ENCODE measurements around the gene GID4.

GID4 gene

GRCh38 chr17:18016426-18016825, 22.8 kb upstream of the GID4 start:
- Histone ChIP-seq H3K27ac (ENCODE audit: low read length) (no peak overlapping the region), H3K4me1 (ENCODE audit: control insufficient read depth, insufficient read depth, low read length) (peaks cover 4% of the 10 kb centered on the region), H3K36me3 (ENCODE audit: control insufficient read depth in 2 of 2, insufficient read depth in 2 of 2, low read length in 2 of 2) (peaks cover 7 to 17% of the 10 kb centered on the region in 2 donors), H3K9ac (ENCODE audit: low read length in 2 of 2) (no peak overlapping the region), H3K4me3 (ENCODE audit: low read length in 2 of 2) (no peak overlapping the region), H3K9me3 (ENCODE audit: control insufficient read depth in 2 of 2, low read length in 2 of 2) (no peaks in the 10 kb centered on the region), H3K27me3 (ENCODE audit: control insufficient read depth in 1 of 2, insufficient read depth in 2 of 2, low read length in 2 of 2) (no peaks in the 10 kb centered on the region)

- Histone ChIP-seq H3K9ac (ENCODE audit: low read length in 2 of 2) (no peak overlapping the region), H3K4me3 (ENCODE audit: low read length in 2 of 2) (no peak overlapping the region), H3K9me3 (ENCODE audit: control insufficient read depth in 2 of 2, low read length in 2 of 2) (no peaks in the 10 kb centered on the region), H3K36me3 (ENCODE audit: control insufficient read depth in 2 of 2, insufficient read depth in 2 of 2, low read length in 2 of 2) (peaks cover 6 to 22% of the 10 kb centered on the region in 2 donors), H3K27ac (ENCODE audit: low read length) (no peak overlapping the region), H3K27me3 (ENCODE audit: control insufficient read depth in 1 of 2, insufficient read depth in 2 of 2, low read length in 2 of 2) (no peaks in the 10 kb centered on the region), H3K4me1 (ENCODE audit: control insufficient read depth, insufficient read depth, low read length) (peaks cover 4% of the 10 kb centered on the region)
Observed at GRCh38 chr17:18017958-18018357, 21.2 kb upstream of the GID4 start.

- H3K36me3 ChIP-seq (ENCODE audit: control insufficient read depth in 2 of 2, insufficient read depth in 2 of 2, low read length in 2 of 2), result peaks cover 6 to 22% of the 10 kb centered on the region in 2 donors
- no peak overlapping the region for H3K27ac ChIP-seq (ENCODE audit: low read length)
- H3K4me1 ChIP-seq (ENCODE audit: control insufficient read depth, insufficient read depth, low read length), result peaks cover 4% of the 10 kb centered on the region
- H3K27me3 ChIP-seq (ENCODE audit: control insufficient read depth in 1 of 2, insufficient read depth in 2 of 2, low read length in 2 of 2), result no peaks in the 10 kb centered on the region
- no peak overlapping the region for H3K9ac ChIP-seq (ENCODE audit: low read length in 2 of 2)
- no peaks in the 10 kb centered on the region for H3K9me3 ChIP-seq (ENCODE audit: control insufficient read depth in 2 of 2, low read length in 2 of 2)
- no peak overlapping the region for H3K4me3 ChIP-seq (ENCODE audit: low read length in 2 of 2)
Observed at GRCh38 chr17:18018411-18018921, 20.7 kb upstream of the GID4 start.

GRCh38 chr17:18019838-18020154, 19.4 kb upstream of the GID4 start:
- H3K4me3 ChIP-seq (ENCODE audit: low read length in 2 of 2), result no peak overlapping the region

GRCh38 chr17:18020971-18021370, 18.2 kb upstream of the GID4 start:
- no peak overlapping the region for H3K4me3 ChIP-seq (ENCODE audit: low read length in 2 of 2)
- H3K36me3 ChIP-seq (ENCODE audit: control insufficient read depth in 2 of 2, insufficient read depth in 2 of 2, low read length in 2 of 2), result peaks cover 11 to 25% of the 10 kb centered on the region in 2 donors
- H3K9me3 ChIP-seq (ENCODE audit: control insufficient read depth in 2 of 2, low read length in 2 of 2), result no peaks in the 10 kb centered on the region
- H3K4me1 ChIP-seq (ENCODE audit: control insufficient read depth, insufficient read depth, low read length), result peaks cover 4% of the 10 kb centered on the region
- H3K9ac ChIP-seq (ENCODE audit: low read length in 2 of 2), result no peak overlapping the region
- no peak overlapping the region for H3K27ac ChIP-seq (ENCODE audit: low read length)
- no peaks in the 10 kb centered on the region for H3K27me3 ChIP-seq (ENCODE audit: control insufficient read depth in 1 of 2, insufficient read depth in 2 of 2, low read length in 2 of 2)

More at GRCh38 chr17:18019838-18020154, 19.4 kb upstream of the GID4 start:
- peaks cover 6 to 27% of the 10 kb centered on the region in 2 donors for H3K36me3 ChIP-seq (ENCODE audit: control insufficient read depth in 2 of 2, insufficient read depth in 2 of 2, low read length in 2 of 2)
- H3K27ac ChIP-seq (ENCODE audit: low read length), result no peak overlapping the region
- peaks cover 4% of the 10 kb centered on the region for H3K4me1 ChIP-seq (ENCODE audit: control insufficient read depth, insufficient read depth, low read length)
- no peaks in the 10 kb centered on the region for H3K9me3 ChIP-seq (ENCODE audit: control insufficient read depth in 2 of 2, low read length in 2 of 2)
- H3K9ac ChIP-seq (ENCODE audit: low read length in 2 of 2), result no peak overlapping the region
- no peaks in the 10 kb centered on the region for H3K27me3 ChIP-seq (ENCODE audit: control insufficient read depth in 1 of 2, insufficient read depth in 2 of 2, low read length in 2 of 2)

- Histone ChIP-seq H3K9ac (ENCODE audit: low read length in 2 of 2) (no peak overlapping the region), H3K27ac (ENCODE audit: low read length) (no peak overlapping the region), H3K4me1 (ENCODE audit: control insufficient read depth, insufficient read depth, low read length) (peaks cover 4% of the 10 kb centered on the region), H3K27me3 (ENCODE audit: control insufficient read depth in 1 of 2, insufficient read depth in 2 of 2, low read length in 2 of 2) (no peaks in the 10 kb centered on the region), H3K9me3 (ENCODE audit: control insufficient read depth in 2 of 2, low read length in 2 of 2) (no peaks in the 10 kb centered on the region), H3K4me3 (ENCODE audit: low read length in 2 of 2) (no peak overlapping the region), H3K36me3 (ENCODE audit: control insufficient read depth in 2 of 2, insufficient read depth in 2 of 2, low read length in 2 of 2) (peaks cover 15 to 29% of the 10 kb centered on the region in 2 donors)
Observed at GRCh38 chr17:18021372-18021771, 17.8 kb upstream of the GID4 start.

GRCh38 chr17:18025241-18025944, 13.8 kb upstream of the GID4 start:
- H3K27me3 ChIP-seq (ENCODE audit: control insufficient read depth in 1 of 2, insufficient read depth in 2 of 2, low read length in 2 of 2), result no peaks in the 10 kb centered on the region
- H3K36me3 ChIP-seq (ENCODE audit: control insufficient read depth in 2 of 2, insufficient read depth in 2 of 2, low read length in 2 of 2), result peaks cover 16 to 33% of the 10 kb centered on the region in 2 donors
- no peak overlapping the region for H3K27ac ChIP-seq (ENCODE audit: low read length)
- H3K4me3 ChIP-seq (ENCODE audit: low read length in 2 of 2), result no peak overlapping the region
- no peak overlapping the region for H3K9ac ChIP-seq (ENCODE audit: low read length in 2 of 2)
- no peaks in the 10 kb centered on the region for H3K9me3 ChIP-seq (ENCODE audit: control insufficient read depth in 2 of 2, low read length in 2 of 2)
- H3K4me1 ChIP-seq (ENCODE audit: control insufficient read depth, insufficient read depth, low read length), result no peaks in the 10 kb centered on the region

- Histone ChIP-seq H3K9ac (ENCODE audit: low read length in 2 of 2) (peak overlapping the region in 1 of 2 donors; percentile 11), H3K4me1 (ENCODE audit: control insufficient read depth, insufficient read depth, low read length) (no peaks in the 10 kb centered on the region), H3K9me3 (ENCODE audit: control insufficient read depth in 2 of 2, low read length in 2 of 2) (no peaks in the 10 kb centered on the region), H3K4me3 (ENCODE audit: low read length in 2 of 2) (no peak overlapping the region), H3K27ac (ENCODE audit: low read length) (no peak overlapping the region), H3K36me3 (ENCODE audit: control insufficient read depth in 2 of 2, insufficient read depth in 2 of 2, low read length in 2 of 2) (peaks cover 14 to 30% of the 10 kb centered on the region in 2 donors), H3K27me3 (ENCODE audit: control insufficient read depth in 1 of 2, insufficient read depth in 2 of 2, low read length in 2 of 2) (no peaks in the 10 kb centered on the region)
Observed at GRCh38 chr17:18025945-18026776, 13.0 kb upstream of the GID4 start.

GRCh38 chr17:18027280-18027679, 11.9 kb upstream of the GID4 start:
- Histone ChIP-seq H3K27me3 (ENCODE audit: control insufficient read depth in 1 of 2, insufficient read depth in 2 of 2, low read length in 2 of 2) (no peaks in the 10 kb centered on the region), H3K27ac (ENCODE audit: low read length) (no peak overlapping the region), H3K9ac (ENCODE audit: low read length in 2 of 2) (no peak overlapping the region), H3K9me3 (ENCODE audit: control insufficient read depth in 2 of 2, low read length in 2 of 2) (no peaks in the 10 kb centered on the region), H3K36me3 (ENCODE audit: control insufficient read depth in 2 of 2, insufficient read depth in 2 of 2, low read length in 2 of 2) (peaks cover 10 to 23% of the 10 kb centered on the region in 2 donors), H3K4me1 (ENCODE audit: control insufficient read depth, insufficient read depth, low read length) (no peaks in the 10 kb centered on the region), H3K4me3 (ENCODE audit: low read length in 2 of 2) (no peak overlapping the region)

- H3K4me1 ChIP-seq (ENCODE audit: control insufficient read depth, insufficient read depth, low read length), result no peaks in the 10 kb centered on the region
- peaks cover 10 to 23% of the 10 kb centered on the region in 2 donors for H3K36me3 ChIP-seq (ENCODE audit: control insufficient read depth in 2 of 2, insufficient read depth in 2 of 2, low read length in 2 of 2)
- no peaks in the 10 kb centered on the region for H3K27me3 ChIP-seq (ENCODE audit: control insufficient read depth in 1 of 2, insufficient read depth in 2 of 2, low read length in 2 of 2)
- H3K4me3 ChIP-seq (ENCODE audit: low read length in 2 of 2), result no peak overlapping the region
- no peaks in the 10 kb centered on the region for H3K9me3 ChIP-seq (ENCODE audit: control insufficient read depth in 2 of 2, low read length in 2 of 2)
- H3K9ac ChIP-seq (ENCODE audit: low read length in 2 of 2), result no peak overlapping the region
- no peak overlapping the region for H3K27ac ChIP-seq (ENCODE audit: low read length)
Observed at GRCh38 chr17:18028114-18028951, 10.9 kb upstream of the GID4 start.
